ENCODE measurements around the gene DLX4. TPM values are rescaled to one million over a fixed set of nuclear protein-coding genes. Genes with fewer than 3 reads are reported as not detected.

DLX4 gene
- total RNA-seq, 4 donors from 2014 or later, result 0.37 TPM; not detected in 3

- DNase-seq (ENCODE audit: low spot score), result no peak
- no peak for ATAC-seq (ENCODE audit: low FRiP score)
Measured at GRCh38 chr17:49978501-49978900, 9.5 kb downstream of the DLX4 start.

DNA sequence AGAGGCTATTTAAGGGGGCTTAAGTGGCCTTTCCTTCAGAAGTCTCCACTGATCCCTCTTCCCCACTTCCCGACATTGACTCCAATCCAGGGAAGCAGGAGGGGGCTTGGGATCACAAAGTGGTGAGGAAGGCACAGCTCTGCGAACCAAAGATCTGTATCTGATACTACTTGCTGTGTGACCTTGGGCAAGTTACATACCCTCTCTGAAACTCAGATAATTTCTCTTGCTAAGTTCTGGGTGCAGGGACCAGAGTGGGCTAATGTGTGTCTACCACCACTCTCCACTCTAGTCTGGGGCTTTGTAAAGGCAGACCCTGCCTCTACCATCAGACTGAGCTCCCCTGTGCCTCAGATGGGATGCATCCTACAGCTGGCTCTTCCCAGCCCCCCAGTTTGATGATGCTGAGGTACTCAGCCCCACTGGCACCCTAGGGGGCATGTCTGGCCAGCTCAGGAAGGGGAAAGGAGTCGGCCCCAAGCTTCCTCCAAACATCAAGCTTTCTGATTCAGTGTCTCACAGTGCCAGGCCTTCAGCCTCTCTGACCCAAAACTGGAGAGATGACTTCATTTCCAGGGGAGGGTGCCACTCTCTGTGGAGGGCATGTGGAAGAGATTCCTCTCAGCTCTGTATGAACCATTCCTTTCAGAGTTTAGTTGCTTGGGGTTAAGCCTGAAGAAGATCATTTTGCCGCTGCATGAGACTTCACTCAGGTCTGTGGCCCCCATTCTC lies 10.9 kb downstream of the DLX4 start:
- no peak for TF ChIP-seq CTCF (IDR thresholded peaks at IDR 0.05)
- ATAC-seq (ENCODE audit: low FRiP score), result no peak

More at GRCh38 chr17:49978501-49978900, 9.5 kb downstream of the DLX4 start:
- TF ChIP-seq CTCF (IDR thresholded peaks at IDR 0.05), result no peak

DNA sequence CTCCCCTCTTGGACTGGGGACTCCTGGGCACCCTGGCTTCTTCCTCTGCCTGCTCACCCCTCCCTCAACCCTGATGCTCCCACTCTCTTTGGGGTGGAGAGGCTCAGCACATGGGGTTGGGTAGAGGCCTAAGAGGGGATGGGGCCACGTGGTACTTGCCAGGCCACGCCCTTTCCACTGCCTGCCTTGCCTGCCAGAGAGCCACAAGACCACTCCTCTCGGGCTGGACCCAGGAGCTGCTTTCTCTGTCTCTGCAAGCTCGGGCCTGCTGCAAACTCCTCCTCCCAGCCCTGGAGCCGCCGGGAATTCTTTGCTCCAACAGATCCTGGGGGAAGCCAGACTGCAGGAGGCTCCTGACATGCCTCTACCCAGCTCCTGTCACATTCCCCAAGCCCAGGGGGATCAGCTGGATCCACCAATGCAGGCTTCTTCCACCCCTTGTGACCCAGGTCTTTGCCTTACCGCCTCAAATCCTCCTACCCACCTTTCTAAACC lies 11.8 kb downstream of the DLX4 start:
- ATAC-seq (ENCODE audit: low FRiP score), result no peak
- no peak for TF ChIP-seq CTCF (IDR thresholded peaks at IDR 0.05)
- no peak for DNase-seq (ENCODE audit: low spot score)

More for the DNA sequence above, 10.9 kb downstream of the DLX4 start:
- no peak for DNase-seq (ENCODE audit: low spot score)

DNA sequence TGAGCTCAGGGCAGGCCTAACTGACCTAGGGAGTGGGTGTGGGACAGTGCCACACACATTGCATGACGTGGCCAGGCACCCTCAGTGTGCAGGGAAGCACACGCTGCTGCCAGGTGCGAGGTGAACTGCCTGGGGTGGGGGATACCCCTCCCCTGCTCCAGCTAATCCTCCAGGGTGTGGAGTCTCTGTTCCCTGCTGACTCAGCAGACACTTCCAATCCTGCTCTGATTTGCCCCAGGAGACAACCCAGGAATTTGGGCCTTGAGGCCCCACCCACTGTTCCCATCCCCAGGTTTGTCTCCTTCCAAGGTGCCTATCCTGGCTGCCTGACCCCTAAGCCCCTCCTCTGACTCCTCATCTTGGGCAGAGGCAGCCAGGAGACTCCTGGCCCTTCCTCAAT lies 15.3 kb downstream of the DLX4 start:
- ATAC-seq (ENCODE audit: low FRiP score), result peak; percentile 22
- no peak for DNase-seq (ENCODE audit: low spot score)
- TF ChIP-seq CTCF (IDR thresholded peaks at IDR 0.05), result no peak

DNA sequence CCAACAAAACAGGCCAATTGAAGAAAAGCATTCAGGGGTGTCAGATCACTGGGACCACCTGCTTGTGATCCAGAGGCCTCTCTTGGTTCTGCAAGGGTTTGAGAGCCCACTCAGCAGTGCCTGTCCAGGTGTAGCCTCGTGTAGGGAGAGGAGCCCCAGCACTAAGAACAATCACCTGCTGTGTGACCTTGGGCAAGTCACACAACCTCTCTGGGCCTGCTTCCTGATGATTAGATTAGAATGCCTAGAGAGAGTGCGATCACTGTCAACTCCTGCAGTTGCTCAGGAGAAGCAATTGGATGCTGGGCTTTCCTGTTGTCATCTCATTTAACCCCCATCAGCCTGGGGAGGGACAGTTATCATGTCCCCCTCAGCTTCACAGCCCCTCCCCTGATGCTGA lies 15.8 kb downstream of the DLX4 start:
- no peak for TF ChIP-seq CTCF (IDR thresholded peaks at IDR 0.05)
- DNase-seq (ENCODE audit: low spot score) (no peak), ATAC-seq (ENCODE audit: low FRiP score) (no peak)

GRCh38 chr17:49985310-49985990 lies 16.5 kb downstream of the DLX4 start:
- TF ChIP-seq CTCF (IDR thresholded peaks at IDR 0.05), result no peak
- DNase-seq (ENCODE audit: low spot score), result no peak

More at GRCh38 chr17:49985310-49985990, 16.5 kb downstream of the DLX4 start:
- ATAC-seq (ENCODE audit: low FRiP score), result no peak
